Hepatic stellate cell (primary cell): ENCODE data around the gene SLC5A3.

Experiments used
- DNase-seq: peaks from one replicate; pipeline ENCODE4 v3.0.0; 2011; ENCODE audit warnings: low spot score

The SLC5A3 gene

GRCh38 chr21:34100790-34101189 lies 27.4 kb downstream of the SLC5A3 start:
- DNase-seq: no peak

- DNase-seq: no peak
These were observed 32.7 kb downstream of the SLC5A3 start for GRCh38 chr21:34105947-34106541.

- no peak for DNase-seq
These were observed 34.2 kb downstream of the SLC5A3 start for GRCh38 chr21:34107606-34108005.

GRCh38 chr21:34109075-34109474 lies 35.7 kb downstream of the SLC5A3 start:
- DNase-seq: no peak

GRCh38 chr21:34110594-34111202 lies 37.3 kb downstream of the SLC5A3 start:
- no peak for DNase-seq

GRCh38 chr21:34112316-34113033 lies 39.1 kb downstream of the SLC5A3 start:
- no peak for DNase-seq

GRCh38 chr21:34113842-34114241 lies 40.5 kb downstream of the SLC5A3 start:
- no peak for DNase-seq

- DNase-seq: no peak
These were observed 41.8 kb downstream of the SLC5A3 start for GRCh38 chr21:34115160-34115559.

- no peak for DNase-seq
These were observed 43.2 kb downstream of the SLC5A3 start for GRCh38 chr21:34116569-34116968.

GRCh38 chr21:34120867-34121266 lies 47.5 kb downstream of the SLC5A3 start:
- DNase-seq: no peak

GRCh38 chr21:34122047-34122446 lies 48.7 kb downstream of the SLC5A3 start:
- no peak for DNase-seq
